GM12878 (cell line): ENCODE data around the gene SNCB. TPM values are rescaled to one million over a fixed set of nuclear protein-coding genes. Genes with fewer than 3 reads are reported as not detected.

Experiments used
- ATAC-seq: fragments of 200-7000 bp; cut with Tn5 transposase; 3 replicates; pipeline ENCODE4 v1.9.1; 2020; ENCODE audit warnings: mild to moderate bottlenecking, moderate library complexity
- BruUV-seq: library from RNA; stranded (reverse); fragments of 400-500 nt; replicated peaks from 2 replicates; lab custom pipeline; 2021; lab: Mats Ljungman, UMichigan
- CTCF ChIA-PET: fragments of 300-600 bp; sonication (Branson Sonifier 250); formaldehyde crosslinking; extraction: SDS; loops from one replicate; lab custom pipeline; 2021; ENCODE audit warnings: inconsistent platforms; lab: Yijun Ruan, JAX
- POLR2A ChIA-PET: fragments of 350-600 bp; formaldehyde crosslinking; extraction: SDS; loops from one replicate; lab custom pipeline; 2021; ENCODE audit warnings: inconsistent platforms; lab: Charles Lee
- RAD21 ChIA-PET: fragments of 300-600 bp; sonication (Branson Sonifier 250); formaldehyde crosslinking; loops from one replicate; lab custom pipeline; 2023; ENCODE audit warnings: antibody characterized with exemption; ENCODE audit not compliant: unreplicated experiment; lab: Charles Lee
- SMC1A ChIA-PET: fragments of 300-600 bp; sonication (Branson Sonifier 250); formaldehyde crosslinking; loops from one replicate; lab custom pipeline; 2023; ENCODE audit not compliant: unreplicated experiment, uncharacterized antibody; lab: Charles Lee
- DNase-seq: peaks from one replicate; pipeline ENCODE4 v3.0.0-alpha.2; 2011; ENCODE audit warnings: low read depth, low spot score
- FAIRE-seq: peaks from 3 replicates; lab custom pipeline; 2011; peaks lifted over from hg19 to GRCh38; lab: Jason Lieb, UNC
- H2AFZ ChIP-seq: 2 replicates; pipeline ENCODE4 v1.6.0; 2011; ENCODE audit warnings: low read depth, low read length, control low read depth; ENCODE audit not compliant: control insufficient read depth
- H3K27ac ChIP-seq: 2 replicates; pipeline ENCODE4 v1.5.1; 2011; ENCODE audit warnings: control low read depth; ENCODE audit not compliant: control insufficient read depth, insufficient read depth
- H3K27me3 ChIP-seq, 2 experiments: replicated peaks in 1 of 2; 2 replicates each; pipeline versions ENCODE4 v1.6.0 to v1.6.1; 2011; ENCODE audit warnings: low read length in 1 of 2; ENCODE audit not compliant: control insufficient read depth in 2 of 2, insufficient read depth in 2 of 2
- H3K36me3 ChIP-seq, 2 experiments: 2 replicates each; pipeline ENCODE4 v1.5.1; 2011; ENCODE audit warnings: low read length in 1 of 2; ENCODE audit not compliant: control insufficient read depth in 2 of 2, insufficient read depth in 2 of 2
- H3K4me1 ChIP-seq: 2 replicates; pipeline ENCODE4 v1.6.1; 2011; ENCODE audit warnings: mild to moderate bottlenecking, low read length, moderate library complexity, mixed read lengths; ENCODE audit not compliant: control insufficient read depth, insufficient read depth
- H3K4me2 ChIP-seq: 2 replicates; pipeline ENCODE4 v1.6.0; 2011; ENCODE audit warnings: control low read depth; ENCODE audit not compliant: control insufficient read depth, insufficient read depth
- H3K4me3 ChIP-seq: fragments of 200-600 bp; sonication (generic); 2 replicates; pipeline ENCODE4 v1.5.1; 2016
- H3K79me2 ChIP-seq: 2 replicates; pipeline ENCODE4 v1.6.0; 2011; ENCODE audit warnings: low read length; ENCODE audit not compliant: control insufficient read depth, insufficient read depth
- H3K9ac ChIP-seq: 2 replicates; pipeline ENCODE4 v1.8.0; 2011; ENCODE audit warnings: low read length, control low read depth, mixed read lengths; ENCODE audit not compliant: control insufficient read depth, insufficient read depth
- H3K9me3 ChIP-seq: replicated peaks from 3 replicates; pipeline ENCODE4 v1.5.1; 2011; ENCODE audit warnings: mild to moderate bottlenecking, low read length; ENCODE audit not compliant: control insufficient read depth, insufficient read depth
- H4K20me1 ChIP-seq: 2 replicates; pipeline ENCODE4 v1.6.0; 2011; ENCODE audit not compliant: control insufficient read depth, insufficient read depth
- CHD2 ChIP-seq: IDR thresholded peaks from 2 replicates; pipeline ENCODE4 v1.6.1; 2011; ENCODE audit warnings: low read depth, low read length, improper control_type of control experiment, borderline replicate concordance
- GABPA ChIP-seq: IDR thresholded peaks from 2 replicates; pipeline ENCODE4 v1.6.1; 2014; ENCODE audit warnings: antibody characterized with exemption, low read depth, mild to moderate bottlenecking, inconsistent platforms
- HDAC2 ChIP-seq: fragments of 200-600 bp; sonication (generic); IDR thresholded peaks from 2 replicates; pipeline ENCODE4 v1.6.1; 2017
- JUND ChIP-seq: IDR thresholded peaks from 2 replicates; pipeline ENCODE4 v1.6.1; 2012; ENCODE audit warnings: low read depth, mild to moderate bottlenecking, low read length, improper control_type of control experiment, moderate library complexity
- NFXL1 ChIP-seq: fragments of 450-650 bp; IDR thresholded peaks from 2 replicates; pipeline ENCODE4 v1.6.1; 2017; ENCODE audit warnings: antibody characterized with exemption, mild to moderate bottlenecking, borderline replicate concordance
- PAX5 ChIP-seq: IDR thresholded peaks from 2 replicates; pipeline ENCODE4 v1.6.1; 2011; ENCODE audit warnings: low read depth, low read length, borderline replicate concordance
- POLR2AphosphoS2 ChIP-seq: IDR thresholded peaks from 2 replicates; pipeline ENCODE4 v1.6.1; 2011; ENCODE audit warnings: low read depth, mild to moderate bottlenecking, low read length, improper control_type of control experiment, moderate library complexity
- POU2F2 ChIP-seq: IDR thresholded peaks from 3 replicates; pipeline ENCODE4 v1.6.1; 2011; ENCODE audit warnings: low read depth, mild to moderate bottlenecking, low read length, borderline replicate concordance
- RCOR1 ChIP-seq: conservative IDR thresholded peaks from 2 replicates; pipeline ENCODE4 v1.6.1; 2012; ENCODE audit warnings: low read depth, low read length, improper control_type of control experiment
- SMARCA5 ChIP-seq: fragments of 450-650 bp; IDR thresholded peaks from 2 replicates; pipeline ENCODE4 v1.6.1; 2017; ENCODE audit warnings: mild to moderate bottlenecking
- SUPT20H ChIP-seq: IDR thresholded peaks from 2 replicates; pipeline ENCODE4 v1.6.1; 2011; ENCODE audit warnings: low read depth, mild to moderate bottlenecking, low read length, moderate library complexity, borderline replicate concordance; ENCODE audit not compliant: control insufficient read depth
- TARDBP ChIP-seq: IDR thresholded peaks from 2 replicates; pipeline ENCODE4 v1.6.1; 2016; ENCODE audit warnings: borderline replicate concordance
- TCF3 ChIP-seq: IDR thresholded peaks from 2 replicates; pipeline ENCODE4 v1.6.1; 2012; ENCODE audit warnings: low read depth, mild to moderate bottlenecking, low read length, borderline replicate concordance; ENCODE audit not compliant: insufficient read depth
- ZBED1 ChIP-seq: IDR thresholded peaks from 2 replicates; pipeline ENCODE4 v1.6.1; 2016; ENCODE audit warnings: borderline replicate concordance
- WGBS: methylation state at CpG from one replicate; pipeline ENCODE4 v1.1.6; 2016; ENCODE audit warnings: low lambda C conversion rate; ENCODE audit not compliant: insufficient replicate concordance, insufficient coverage; ENCODE audit errors: missing lambda C conversion rate; 5-methylcytosine and 5-hydroxymethylcytosine counted together
- in situ Hi-C: fragments of 300-500 bp; cut with MboI; formaldehyde crosslinking; loops from 9 replicates; pipeline ENCODE4 v1.14.3; 2018; ENCODE audit warnings: mixed read lengths
- intact Hi-C: fragments of 100-400 bp; cut with micrococcal nuclease; formaldehyde crosslinking; loops from one replicate; pipeline ENCODE4 v1.14.2; 2022; ENCODE audit not compliant: unreplicated experiment
- polyA plus RNA-seq, 11 experiments: library from polyadenylated mRNA; depleted of rRNA in 4 of 11; unstranded in 6 of 11; stranded (reverse) in 5 of 11; fragments of >200 nt; fragmentation: Nextera tagmentation in 4 of 11; fragmentation: Illumina TruSeq in 1 of 11; extraction: Ambion mirVana in 4 of 11; extraction: Trizol in 1 of 11; gene quantifications; 1 replicate in 1 of 11; 2 replicates in 10 of 11; pipeline versions ENCODE4 v1.2.1 to v1.2.3, GENCODE V29; 2011 to 2016; ENCODE audit warnings: inconsistent platforms in 2 of 11, missing spikeins in 2 of 11, low read depth in 1 of 11
- total RNA-seq, 4 experiments: library from RNA; depleted of rRNA in 3 of 4; stranded (reverse); fragments of >200 nt in 3 of 4; fragmentation: Illumina TruSeq in 1 of 4; extraction: Trizol in 1 of 4; gene quantifications; 2 replicates each; pipeline versions ENCODE4 v1.2.1 to v1.2.3, GENCODE V29; 2013 to 2021
- TF ChIP-seq, protein P1 (sequence below): IDR thresholded peaks from 2 replicates; pipeline ENCODE4 v1.6.1; 2012; ENCODE audit warnings: low read depth, low read length, improper control_type of control experiment
- TF ChIP-seq, protein P2 (sequence below): fragments of 450-650 bp; IDR thresholded peaks from 2 replicates; pipeline ENCODE4 v1.6.1; 2014; ENCODE audit warnings: mild to moderate bottlenecking
- TF ChIP-seq, protein P3 (sequence below): IDR thresholded peaks from 2 replicates; pipeline ENCODE4 v1.6.1; 2012; ENCODE audit warnings: low read depth, low read length, improper control_type of control experiment
- TF ChIP-seq, protein P4 (sequence below): fragments of 450-650 bp; IDR thresholded peaks from 2 replicates; pipeline ENCODE4 v1.6.1; 2016; ENCODE audit warnings: mild to moderate bottlenecking
- TF ChIP-seq, protein P5 (sequence below): IDR thresholded peaks from 2 replicates; pipeline ENCODE4 v1.6.1; 2011; ENCODE audit warnings: borderline replicate concordance, low read depth, mild to moderate bottlenecking, moderate library complexity, mixed read lengths, low read length; ENCODE audit not compliant: insufficient read depth; ENCODE audit errors: extremely low read length
- TF ChIP-seq, protein P6 (sequence below): fragments of 450-650 bp; IDR thresholded peaks from 2 replicates; pipeline ENCODE4 v1.6.1; 2017; ENCODE audit warnings: borderline replicate concordance

Gene SNCB
- total and polyA plus RNA-seq, 10 of the 15 experiments (the other 5 are each of a cell fraction or from before 2014, with no cell fraction given): 0.75 TPM; not detected in 9

DNA sequence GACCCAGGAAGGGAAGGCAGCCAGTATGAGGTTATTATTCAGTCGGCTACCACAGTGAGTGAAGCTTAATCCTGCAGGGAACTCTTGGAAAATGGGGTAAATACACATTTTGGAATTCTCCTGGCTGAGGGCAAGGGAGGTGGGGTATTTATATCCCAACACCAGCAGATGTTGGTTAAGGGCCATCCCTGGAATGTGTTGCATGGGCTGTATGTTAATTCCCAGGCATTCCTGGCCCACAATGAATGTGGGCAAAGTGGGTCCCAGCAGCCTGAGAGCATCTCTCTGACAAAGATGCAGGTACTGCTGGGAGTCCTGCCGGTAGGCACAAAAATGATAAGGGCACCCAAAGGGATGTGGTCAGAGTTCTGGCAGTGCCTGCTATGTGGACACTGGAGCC is 17.5 kb downstream of the SNCB start:
- in situ Hi-C loops: no loop called here
- Histone ChIP-seq H3K9me3 (no peaks in the 10 kb centered on the region), H3K4me3 (no peak overlapping the region), H3K79me2 (no peaks in the 10 kb centered on the region; the same call in 1 of the 2 replicates), H3K36me3 (no peaks in the 10 kb centered on the region), H3K27ac (no peak overlapping the region), H3K4me1 (peaks cover 12% of the 10 kb centered on the region), H2AFZ (no peak overlapping the region), H3K4me2 (no peak overlapping the region), H3K27me3 (peaks cover 0 to 2% of the 10 kb centered on the region in 2 experiments; a peak in 2 of 4 replicates), H4K20me1 (no peaks in the 10 kb centered on the region), H3K9ac (no peak overlapping the region)
- 31% methylated on average over 2 of the region's 2 CpGs for WGBS
- FAIRE-seq (no peak), DNase-seq (no peak), ATAC-seq (no peak)
- intact Hi-C loops: no loop called here
- ChIA-PET CTCF (no interaction called here), RAD21 (no interaction called here), POLR2A (no interaction called here), SMC1A (no interaction called here)
- BruUV-seq: no TSS peak
- TF ChIP-seq NFXL1: no peak
- TF ChIP-seq TARDBP: no peak
- TF ChIP-seq, protein P1, sequence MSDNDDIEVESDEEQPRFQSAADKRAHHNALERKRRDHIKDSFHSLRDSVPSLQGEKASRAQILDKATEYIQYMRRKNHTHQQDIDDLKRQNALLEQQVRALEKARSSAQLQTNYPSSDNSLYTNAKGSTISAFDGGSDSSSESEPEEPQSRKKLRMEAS: no peak
- no peak for TF ChIP-seq POLR2AphosphoS2
- no peak for TF ChIP-seq JUND
- TF ChIP-seq, protein P2, sequence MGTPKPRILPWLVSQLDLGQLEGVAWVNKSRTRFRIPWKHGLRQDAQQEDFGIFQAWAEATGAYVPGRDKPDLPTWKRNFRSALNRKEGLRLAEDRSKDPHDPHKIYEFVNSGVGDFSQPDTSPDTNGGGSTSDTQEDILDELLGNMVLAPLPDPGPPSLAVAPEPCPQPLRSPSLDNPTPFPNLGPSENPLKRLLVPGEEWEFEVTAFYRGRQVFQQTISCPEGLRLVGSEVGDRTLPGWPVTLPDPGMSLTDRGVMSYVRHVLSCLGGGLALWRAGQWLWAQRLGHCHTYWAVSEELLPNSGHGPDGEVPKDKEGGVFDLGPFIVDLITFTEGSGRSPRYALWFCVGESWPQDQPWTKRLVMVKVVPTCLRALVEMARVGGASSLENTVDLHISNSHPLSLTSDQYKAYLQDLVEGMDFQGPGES: no peak
- no peak for TF ChIP-seq HDAC2
- TF ChIP-seq RCOR1: no peak
- TF ChIP-seq, protein P3, sequence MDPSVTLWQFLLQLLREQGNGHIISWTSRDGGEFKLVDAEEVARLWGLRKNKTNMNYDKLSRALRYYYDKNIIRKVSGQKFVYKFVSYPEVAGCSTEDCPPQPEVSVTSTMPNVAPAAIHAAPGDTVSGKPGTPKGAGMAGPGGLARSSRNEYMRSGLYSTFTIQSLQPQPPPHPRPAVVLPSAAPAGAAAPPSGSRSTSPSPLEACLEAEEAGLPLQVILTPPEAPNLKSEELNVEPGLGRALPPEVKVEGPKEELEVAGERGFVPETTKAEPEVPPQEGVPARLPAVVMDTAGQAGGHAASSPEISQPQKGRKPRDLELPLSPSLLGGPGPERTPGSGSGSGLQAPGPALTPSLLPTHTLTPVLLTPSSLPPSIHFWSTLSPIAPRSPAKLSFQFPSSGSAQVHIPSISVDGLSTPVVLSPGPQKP: no peak
- TF ChIP-seq, protein P4, sequence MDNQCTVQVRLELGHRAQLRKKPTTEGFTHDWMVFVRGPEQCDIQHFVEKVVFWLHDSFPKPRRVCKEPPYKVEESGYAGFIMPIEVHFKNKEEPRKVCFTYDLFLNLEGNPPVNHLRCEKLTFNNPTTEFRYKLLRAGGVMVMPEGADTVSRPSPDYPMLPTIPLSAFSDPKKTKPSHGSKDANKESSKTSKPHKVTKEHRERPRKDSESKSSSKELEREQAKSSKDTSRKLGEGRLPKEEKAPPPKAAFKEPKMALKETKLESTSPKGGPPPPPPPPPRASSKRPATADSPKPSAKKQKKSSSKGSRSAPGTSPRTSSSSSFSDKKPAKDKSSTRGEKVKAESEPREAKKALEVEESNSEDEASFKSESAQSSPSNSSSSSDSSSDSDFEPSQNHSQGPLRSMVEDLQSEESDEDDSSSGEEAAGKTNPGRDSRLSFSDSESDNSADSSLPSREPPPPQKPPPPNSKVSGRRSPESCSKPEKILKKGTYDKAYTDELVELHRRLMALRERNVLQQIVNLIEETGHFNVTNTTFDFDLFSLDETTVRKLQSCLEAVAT: no peak
- TF ChIP-seq, protein P5, sequence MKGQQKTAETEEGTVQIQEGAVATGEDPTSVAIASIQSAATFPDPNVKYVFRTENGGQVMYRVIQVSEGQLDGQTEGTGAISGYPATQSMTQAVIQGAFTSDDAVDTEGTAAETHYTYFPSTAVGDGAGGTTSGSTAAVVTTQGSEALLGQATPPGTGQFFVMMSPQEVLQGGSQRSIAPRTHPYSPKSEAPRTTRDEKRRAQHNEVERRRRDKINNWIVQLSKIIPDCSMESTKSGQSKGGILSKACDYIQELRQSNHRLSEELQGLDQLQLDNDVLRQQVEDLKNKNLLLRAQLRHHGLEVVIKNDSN: no peak
- TF ChIP-seq PAX5: no peak
- no peak for TF ChIP-seq GABPA
- TF ChIP-seq, protein P6, sequence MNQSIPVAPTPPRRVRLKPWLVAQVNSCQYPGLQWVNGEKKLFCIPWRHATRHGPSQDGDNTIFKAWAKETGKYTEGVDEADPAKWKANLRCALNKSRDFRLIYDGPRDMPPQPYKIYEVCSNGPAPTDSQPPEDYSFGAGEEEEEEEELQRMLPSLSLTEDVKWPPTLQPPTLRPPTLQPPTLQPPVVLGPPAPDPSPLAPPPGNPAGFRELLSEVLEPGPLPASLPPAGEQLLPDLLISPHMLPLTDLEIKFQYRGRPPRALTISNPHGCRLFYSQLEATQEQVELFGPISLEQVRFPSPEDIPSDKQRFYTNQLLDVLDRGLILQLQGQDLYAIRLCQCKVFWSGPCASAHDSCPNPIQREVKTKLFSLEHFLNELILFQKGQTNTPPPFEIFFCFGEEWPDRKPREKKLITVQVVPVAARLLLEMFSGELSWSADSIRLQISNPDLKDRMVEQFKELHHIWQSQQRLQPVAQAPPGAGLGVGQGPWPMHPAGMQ: no peak
- no peak for TF ChIP-seq SMARCA5
- TF ChIP-seq ZBED1: no peak
- TF ChIP-seq POU2F2: no peak
- TF ChIP-seq SUPT20H: no peak
- no peak for TF ChIP-seq TCF3
- TF ChIP-seq CHD2: no peak
